HEK293 (cell line): ENCODE data around the gene NAV2.

ENCODE experiments used
- CTCF ChIA-PET: fragments of 350-600 bp; formaldehyde crosslinking; extraction: SDS; loops from one replicate; lab custom pipeline; 2021; ENCODE audit warnings: antibody characterized with exemption; lab: Yijun Ruan, JAX
- POLR2A ChIA-PET: fragments of 300-600 bp; formaldehyde crosslinking; extraction: SDS; loops from one replicate; lab custom pipeline; 2020; ENCODE audit warnings: antibody characterized with exemption, inconsistent platforms; lab: Yijun Ruan, JAX
- H3K27ac ChIP-seq: fragments of 200-500 bp; sonication (Bioruptor generic); 2 replicates; pipeline ENCODE4 v1.5.1; 2014; ENCODE audit warnings: low read depth, low read length, control low read depth, inconsistent platforms; ENCODE audit errors: extremely low read depth
- H3K36me3 ChIP-seq, 2 experiments: fragments of 200-500 bp in 1 of 2; sonication (Bioruptor generic) in 1 of 2; 1 replicate in 1 of 2; 2 replicates in 1 of 2; pipeline ENCODE4 v1.5.1; 2014 to 2017; ENCODE audit warnings: inconsistent platforms in 2 of 2, low read length in 2 of 2; ENCODE audit not compliant: control insufficient read depth in 2 of 2, insufficient read depth in 1 of 2
- H3K4me1 ChIP-seq: fragments of 200-500 bp; sonication (Bioruptor generic); 2 replicates; pipeline ENCODE4 v1.5.1; 2014; ENCODE audit warnings: mild to moderate bottlenecking, low read length, inconsistent platforms; ENCODE audit not compliant: control insufficient read depth, insufficient read depth
- H3K4me3 ChIP-seq: 2 replicates; pipeline ENCODE4 v1.5.1; 2011; ENCODE audit warnings: low read depth, mild to moderate bottlenecking, control low read depth, low read length, moderate library complexity
- H3K9me3 ChIP-seq: fragments of 200-500 bp; sonication (Bioruptor generic); 2 replicates; pipeline ENCODE4 v1.5.1; 2014; ENCODE audit warnings: low read depth, low read length, inconsistent platforms; ENCODE audit not compliant: control insufficient read depth, insufficient read depth
- EGR2 ChIP-seq: fragments of 450-650 bp; formaldehyde crosslinking; IDR thresholded peaks from 2 replicates; pipeline ENCODE4 v1.5.1; 2016; ENCODE audit warnings: low read depth, missing biosample characterization, missing genetic modification characterization
- GLI2 ChIP-seq: fragments of 450-650 bp; formaldehyde crosslinking; IDR thresholded peaks from 2 replicates; pipeline ENCODE4; 2017; ENCODE audit warnings: missing biosample characterization, missing genetic modification characterization, low read depth, borderline replicate concordance
- HOXA7 ChIP-seq: sonication (generic); formaldehyde crosslinking; IDR thresholded peaks from 2 replicates; pipeline ENCODE4 v1.8.1; 2022; ENCODE audit warnings: missing genetic modification reagents, borderline replicate concordance
- OSR2 ChIP-seq: fragments of 450-650 bp; formaldehyde crosslinking; IDR thresholded peaks from 2 replicates; pipeline ENCODE4 v1.5.1; 2016; ENCODE audit warnings: missing biosample characterization, missing genetic modification characterization
- SP3 ChIP-seq: fragments of 450-650 bp; formaldehyde crosslinking; IDR thresholded peaks from 2 replicates; pipeline ENCODE4 v1.5.1; 2016; ENCODE audit warnings: missing biosample characterization, missing genetic modification characterization
- ZBTB1 ChIP-seq: fragments of 450-650 bp; formaldehyde crosslinking; IDR thresholded peaks from 2 replicates; pipeline ENCODE4 v1.5.1; 2016; ENCODE audit warnings: missing biosample characterization, missing genetic modification characterization
- ZFHX2 ChIP-seq: fragments of 450-650 bp; formaldehyde crosslinking; conservative IDR thresholded peaks from 2 replicates; pipeline ENCODE4 v1.5.1; 2016; ENCODE audit warnings: missing biosample characterization, missing genetic modification characterization
- ZNF133 ChIP-seq: fragments of 450-650 bp; formaldehyde crosslinking; IDR thresholded peaks from 2 replicates; pipeline ENCODE4 v1.5.1; 2016; ENCODE audit warnings: missing biosample characterization, missing genetic modification characterization
- ZNF174 ChIP-seq: fragments of 450-650 bp; formaldehyde crosslinking; IDR thresholded peaks from 2 replicates; pipeline ENCODE4 v1.5.0; 2017; ENCODE audit warnings: missing biosample characterization, mild to moderate bottlenecking, missing genetic modification characterization
- ZNF19 ChIP-seq: fragments of 450-650 bp; formaldehyde crosslinking; IDR thresholded peaks from 2 replicates; pipeline ENCODE4; 2016; ENCODE audit warnings: missing biosample characterization, missing genetic modification characterization, low read depth
- ZNF221 ChIP-seq: fragments of 450-650 bp; formaldehyde crosslinking; IDR thresholded peaks from 2 replicates; pipeline ENCODE4 v1.5.1; 2017; ENCODE audit warnings: missing biosample characterization, missing genetic modification characterization, borderline replicate concordance
- ZNF311 ChIP-seq: fragments of 450-650 bp; formaldehyde crosslinking; IDR thresholded peaks from 2 replicates; pipeline ENCODE4 v1.5.1; 2017; ENCODE audit warnings: missing biosample characterization, missing genetic modification characterization, borderline replicate concordance
- ZNF354C ChIP-seq: fragments of 450-650 bp; formaldehyde crosslinking; IDR thresholded peaks from 2 replicates; pipeline ENCODE4 v1.5.1; 2016; ENCODE audit warnings: missing biosample characterization, missing genetic modification characterization, low read depth, borderline replicate concordance
- ZNF366 ChIP-seq: fragments of 450-650 bp; formaldehyde crosslinking; conservative IDR thresholded peaks from 2 replicates; pipeline ENCODE4 v1.5.1; 2016; ENCODE audit warnings: missing biosample characterization, missing genetic modification characterization
- ZNF518A ChIP-seq: fragments of 450-650 bp; formaldehyde crosslinking; conservative IDR thresholded peaks from 2 replicates; pipeline ENCODE4 v1.5.1; 2016; ENCODE audit warnings: low read depth, missing biosample characterization, missing genetic modification characterization
- ZNF561 ChIP-seq: fragments of 450-650 bp; IDR thresholded peaks from 2 replicates; pipeline ENCODE4 v1.5.1; 2018; ENCODE audit warnings: missing biosample characterization, missing genetic modification characterization, borderline replicate concordance
- ZNF600 ChIP-seq: fragments of 450-650 bp; formaldehyde crosslinking; IDR thresholded peaks from 2 replicates; pipeline ENCODE4 v1.5.1; 2016; ENCODE audit warnings: missing biosample characterization, missing genetic modification characterization
- ZNF610 ChIP-seq: fragments of 450-650 bp; formaldehyde crosslinking; IDR thresholded peaks from 2 replicates; pipeline ENCODE4 v1.5.1; 2016; ENCODE audit warnings: missing biosample characterization, missing genetic modification characterization, borderline replicate concordance
- ZNF621 ChIP-seq: fragments of 450-650 bp; formaldehyde crosslinking; IDR thresholded peaks from 2 replicates; pipeline ENCODE4 v1.5.1; 2017; ENCODE audit warnings: missing biosample characterization, missing genetic modification characterization
- ZNF791 ChIP-seq: fragments of 450-650 bp; formaldehyde crosslinking; IDR thresholded peaks from 2 replicates; pipeline ENCODE4 v1.5.1; 2016; ENCODE audit warnings: missing biosample characterization, missing genetic modification characterization
- ZNF792 ChIP-seq: fragments of 450-650 bp; formaldehyde crosslinking; IDR thresholded peaks from 2 replicates; pipeline ENCODE4 v1.5.1; 2016; ENCODE audit warnings: missing biosample characterization, missing genetic modification characterization
- ZSCAN23 ChIP-seq: fragments of 450-650 bp; formaldehyde crosslinking; IDR thresholded peaks from 2 replicates; pipeline ENCODE4 v1.5.1; 2016; ENCODE audit warnings: missing biosample characterization, missing genetic modification characterization
- TF ChIP-seq, protein P1 (sequence below): fragments of 450-650 bp; formaldehyde crosslinking; IDR thresholded peaks from 2 replicates; pipeline ENCODE4 v1.5.1; 2016; ENCODE audit warnings: missing biosample characterization, missing genetic modification characterization

The NAV2 gene

DNA sequence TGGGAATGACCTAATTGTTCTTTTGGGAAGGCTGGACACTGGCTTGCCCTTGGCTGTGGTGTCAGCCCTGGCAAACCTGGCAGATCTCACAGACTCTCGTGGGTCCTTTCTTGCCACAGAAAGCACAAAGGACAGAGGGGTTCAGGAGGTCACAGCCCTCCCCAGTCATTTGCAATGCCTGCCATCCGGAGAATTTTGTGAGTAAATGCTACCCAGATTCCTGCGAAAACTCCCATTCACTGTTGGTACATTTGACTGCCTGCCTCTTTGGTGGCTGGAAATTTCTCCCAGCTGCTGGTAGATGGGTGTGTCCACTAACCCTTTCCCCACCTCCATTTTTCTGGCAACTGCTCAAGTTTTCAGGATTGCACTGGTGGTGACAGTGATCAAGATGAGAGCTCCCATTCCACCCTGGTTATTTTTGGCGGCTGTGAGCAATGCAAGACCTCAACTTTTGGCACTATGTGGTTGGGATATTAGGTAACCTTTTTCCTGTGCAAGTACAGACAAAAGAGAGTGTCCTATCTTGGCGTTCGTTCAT is 155.7 kb downstream of the NAV2 start (continued):
- TF ChIP-seq EGR2 (tag by site-specific recombination) (no peak), ZNF354C (tag by site-specific recombination) (no peak)

DNA sequence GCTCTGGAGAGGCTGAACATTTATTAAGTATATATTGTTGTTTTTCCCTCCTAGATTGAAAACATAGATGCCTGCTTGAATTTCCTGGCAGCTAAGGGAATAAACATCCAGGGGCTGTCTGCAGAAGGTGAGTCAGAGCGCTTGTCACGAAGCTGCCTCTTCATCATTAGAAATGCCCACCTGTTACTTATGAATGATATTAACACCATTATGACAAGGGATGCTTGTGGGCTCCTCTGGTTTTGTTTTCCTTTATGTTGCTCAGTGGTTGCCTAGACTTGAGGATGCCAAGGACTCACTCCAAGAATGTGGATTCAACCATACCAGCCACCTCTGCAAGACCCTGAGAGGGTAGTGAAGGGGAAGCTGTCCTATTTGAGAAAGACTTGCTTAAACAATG is 156.2 kb downstream of the NAV2 start:
- no peak overlapping the region for H3K4me3 ChIP-seq
- no peaks in the 10 kb centered on the region; the same call in 1 of the 2 replicates for H3K4me1 ChIP-seq
- H3K27ac ChIP-seq, result no peak overlapping the region
- CTCF ChIA-PET, result interaction anchor here (1.2 kb wide), 1 partner anchor 35 kb away, joined by 4 read pairs; no protein-coding TSS in a partner anchor
- TF ChIP-seq ZNF19 (tag by site-specific recombination), result no peak
- TF ChIP-seq, all 188 proteins: peak for 0
- H3K36me3 ChIP-seq, result no peaks in the 10 kb centered on the region
- POLR2A ChIA-PET, result no interaction called here
- H3K9me3 ChIP-seq, result no peaks in the 10 kb centered on the region

- Histone ChIP-seq H3K4me1 (no peaks in the 10 kb centered on the region; the same call in 1 of the 2 replicates), H3K27ac (no peak overlapping the region)
- TF ChIP-seq, protein P1, sequence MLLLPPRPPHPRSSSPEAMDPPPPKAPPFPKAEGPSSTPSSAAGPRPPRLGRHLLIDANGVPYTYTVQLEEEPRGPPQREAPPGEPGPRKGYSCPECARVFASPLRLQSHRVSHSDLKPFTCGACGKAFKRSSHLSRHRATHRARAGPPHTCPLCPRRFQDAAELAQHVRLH, result no peak
- no peak for TF ChIP-seq OSR2
- TF ChIP-seq, all 188 proteins: peak for 0
- H3K36me3 ChIP-seq, result no peaks in the 10 kb centered on the region
- no peak overlapping the region for H3K4me3 ChIP-seq
- no peaks in the 10 kb centered on the region for H3K9me3 ChIP-seq
- ChIA-PET POLR2A (no interaction called here), CTCF (no interaction called here)
Measured at GRCh38 chr11:19869466-19869865, 156.8 kb downstream of the NAV2 start.

- CTCF ChIA-PET, result no interaction called here
- Histone ChIP-seq H3K27ac (no peak overlapping the region), H3K36me3 (no peaks in the 10 kb centered on the region), H3K4me3 (no peak overlapping the region), H3K4me1 (no peaks in the 10 kb centered on the region), H3K9me3 (no peaks in the 10 kb centered on the region)
- no peak for TF ChIP-seq ZNF791 (tag by site-specific recombination)
- no peak for TF ChIP-seq GLI2
- no peak for TF ChIP-seq ZNF311 (tag by site-specific recombination)
- no peak for TF ChIP-seq ZNF366 (tag by site-specific recombination)
- no peak for TF ChIP-seq SP3 (tag by site-specific recombination)
- TF ChIP-seq ZNF221 (tag by site-specific recombination), result no peak
- TF ChIP-seq ZNF600 (tag by site-specific recombination), result no peak
- no peak for TF ChIP-seq ZNF133 (tag by site-specific recombination)
- no peak for TF ChIP-seq ZSCAN23 (tag by site-specific recombination)
- TF ChIP-seq ZNF610, result no peak
- no peak for TF ChIP-seq ZFHX2 (tag by site-specific recombination)
- no peak for TF ChIP-seq ZNF561
- no peak for TF ChIP-seq HOXA7
- no peak for TF ChIP-seq ZNF174
- no peak for TF ChIP-seq ZNF518A (tag by site-specific recombination)
- no peak for TF ChIP-seq ZBTB1 (tag by site-specific recombination)
- no peak for TF ChIP-seq ZNF621
- no peak for TF ChIP-seq ZNF792 (tag by site-specific recombination)
- POLR2A ChIA-PET, result no interaction called here
Measured at GRCh38 chr11:19869946-19870589, 157.4 kb downstream of the NAV2 start.
